GM19463 (cell line): Measurements from ENCODE around the gene EIF4E.
"Not testable (repeated sequence)": the region's sequence is repeated elsewhere in the genome, so short reads cannot be mapped to it uniquely, and the experiment has no call there.

Experiments used
- ATAC-seq: cut with Tn5 transposase; IDR thresholded peaks from one replicate; pipeline ENCODE4 v1.9.1; 2021; ENCODE audit warnings: mild to moderate bottlenecking, moderate library complexity; ENCODE audit not compliant: unreplicated experiment

The EIF4E gene

DNA sequence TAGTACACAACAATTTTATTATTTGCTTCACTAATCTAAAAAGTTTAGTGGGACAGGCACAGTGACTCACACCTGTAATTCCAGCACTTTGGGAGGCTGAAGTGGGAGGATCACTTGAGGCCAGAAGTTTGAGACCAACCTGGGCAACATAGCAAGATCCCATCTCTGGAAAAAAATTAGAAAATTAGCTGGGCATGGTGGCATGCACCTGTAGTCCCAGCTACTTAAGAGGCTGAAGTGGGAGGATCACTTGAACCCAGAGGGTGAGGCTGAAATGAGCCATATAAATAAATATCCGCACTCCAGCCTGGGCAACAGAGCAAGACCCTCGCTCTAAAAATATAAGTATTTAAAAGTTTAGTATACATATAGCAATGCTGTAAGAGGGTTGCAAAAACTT, 42.6 kb downstream of the EIF4E start:
- not testable (repeated sequence) for ATAC-seq

DNA sequence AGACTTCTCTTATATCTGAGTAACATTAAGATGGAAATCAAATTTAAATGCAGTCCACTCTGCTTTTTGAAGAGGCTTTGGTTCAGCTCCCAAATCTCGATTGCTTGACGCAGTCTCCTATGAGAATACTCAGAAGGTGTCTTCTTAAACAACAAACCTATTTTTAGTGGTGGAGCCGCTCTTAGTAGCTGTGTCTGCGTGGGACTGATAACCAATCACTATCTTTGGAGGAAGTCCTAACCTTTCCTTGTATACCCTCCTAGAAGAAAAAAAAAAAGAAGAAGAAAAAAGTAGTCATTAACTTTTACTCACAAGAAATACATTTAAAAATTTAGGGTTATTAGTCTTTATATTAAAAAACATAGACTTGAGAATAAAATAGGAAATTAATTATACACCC, 48.0 kb downstream of the EIF4E start:
- not testable (repeated sequence) for ATAC-seq

DNA sequence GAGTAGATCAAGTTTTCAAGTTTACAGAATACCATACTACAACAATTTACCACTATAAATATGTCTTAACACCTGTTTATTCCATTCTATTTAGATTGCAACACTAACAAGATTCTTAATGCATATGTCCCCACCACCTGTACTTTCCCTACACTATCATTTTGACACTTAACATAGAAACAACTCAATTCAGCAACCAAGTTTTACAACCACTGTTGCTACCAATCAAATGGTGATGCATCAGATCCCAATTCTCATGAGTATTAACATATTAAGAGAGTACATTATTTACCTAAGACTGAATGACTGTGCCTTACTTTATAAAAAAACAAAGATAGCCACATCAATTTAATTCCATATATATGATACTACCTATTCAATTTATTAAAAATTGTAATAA, 49.4 kb downstream of the EIF4E start:
- ATAC-seq = no peak

DNA sequence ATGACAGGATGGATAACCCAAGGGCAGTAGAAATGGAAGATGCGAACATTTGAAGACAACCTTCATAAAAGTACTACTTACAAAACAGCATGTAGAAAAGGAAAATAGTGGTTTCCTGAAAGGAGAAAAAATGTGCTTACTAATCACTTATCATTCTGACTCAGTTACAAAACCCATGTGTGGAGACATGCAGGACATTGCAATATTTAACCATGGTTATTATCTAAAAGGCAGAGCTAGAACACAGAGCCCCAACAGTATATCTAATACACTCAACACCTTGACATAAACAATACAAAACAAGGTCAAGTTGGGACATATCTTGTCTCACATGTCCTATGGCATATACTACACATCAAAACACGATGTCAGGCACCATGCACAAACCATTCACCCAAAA, 55.9 kb downstream of the EIF4E start:
- no peak for ATAC-seq

DNA sequence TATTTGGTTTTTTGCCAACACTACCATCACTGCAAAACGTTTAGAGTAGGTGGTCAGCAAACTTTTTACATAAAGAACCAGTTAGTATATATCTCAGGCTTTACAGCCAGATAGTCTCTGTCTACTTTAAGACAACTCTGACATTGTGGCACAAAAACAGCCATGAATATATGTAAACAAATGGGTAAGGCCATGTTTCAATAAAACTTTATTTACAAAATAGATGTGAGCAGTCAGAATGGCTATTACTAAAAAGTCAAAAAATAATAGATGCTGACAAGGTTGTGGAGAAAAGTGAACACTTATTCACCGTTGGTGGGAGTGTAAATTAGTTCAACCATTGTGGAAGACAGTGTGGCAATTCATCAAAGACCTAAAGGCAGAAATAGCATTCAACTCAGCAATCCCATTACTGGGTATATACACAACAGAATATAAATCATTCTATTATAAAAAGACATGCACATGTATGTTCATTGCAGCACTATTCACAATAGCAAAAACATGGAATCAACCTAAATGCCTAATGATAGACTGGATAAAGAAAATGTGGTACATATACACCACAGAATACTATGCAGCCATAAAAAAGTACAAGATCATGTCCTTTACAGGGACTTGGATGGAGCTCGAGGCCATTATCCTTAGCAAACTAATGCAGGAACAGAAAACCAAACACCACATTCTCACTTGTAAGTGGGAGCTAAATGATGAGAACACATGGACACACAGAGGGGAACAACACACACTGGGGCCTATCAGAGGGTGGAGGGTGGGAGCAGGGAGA, 56.6 kb downstream of the EIF4E start:
- ATAC-seq = not testable (repeated sequence)

DNA sequence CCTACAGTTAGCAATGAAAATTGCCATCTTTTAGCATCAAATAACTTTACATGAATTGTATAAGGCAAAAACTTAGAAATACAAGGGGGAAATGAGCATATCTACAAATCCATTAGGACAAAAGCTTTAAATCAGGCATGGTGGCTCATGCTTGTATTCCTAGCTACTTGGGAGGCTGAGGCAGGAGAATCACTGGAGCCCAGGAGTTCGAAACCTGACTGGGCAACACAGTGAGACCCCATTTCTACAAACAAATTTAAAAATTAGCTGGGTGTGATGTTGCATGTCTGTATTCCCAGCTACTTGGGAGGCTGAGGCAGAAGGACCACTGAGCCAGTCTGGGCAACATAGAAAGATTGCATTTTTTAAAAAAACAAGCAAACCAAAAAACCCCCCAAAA, 61.3 kb downstream of the EIF4E start:
- ATAC-seq = no peak

DNA sequence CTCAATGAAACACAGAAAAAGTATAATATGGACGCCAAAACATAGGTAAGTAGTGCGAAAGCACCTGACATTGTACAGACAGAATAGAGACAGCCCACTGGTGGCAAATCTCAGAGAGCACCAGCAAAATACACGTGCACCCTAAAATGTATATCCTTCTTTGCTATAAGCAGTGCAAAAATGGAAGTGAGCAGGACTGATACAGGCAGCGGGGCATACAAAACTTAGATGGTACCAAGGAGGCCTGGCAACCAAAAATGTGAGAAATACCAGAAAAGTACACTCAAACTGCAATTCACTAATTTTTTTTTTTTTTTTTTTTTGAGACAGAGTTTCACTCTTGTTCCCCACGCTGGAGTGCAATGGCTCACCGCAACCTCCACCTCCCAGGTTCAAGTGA, 63.9 kb downstream of the EIF4E start:
- no peak for ATAC-seq

DNA sequence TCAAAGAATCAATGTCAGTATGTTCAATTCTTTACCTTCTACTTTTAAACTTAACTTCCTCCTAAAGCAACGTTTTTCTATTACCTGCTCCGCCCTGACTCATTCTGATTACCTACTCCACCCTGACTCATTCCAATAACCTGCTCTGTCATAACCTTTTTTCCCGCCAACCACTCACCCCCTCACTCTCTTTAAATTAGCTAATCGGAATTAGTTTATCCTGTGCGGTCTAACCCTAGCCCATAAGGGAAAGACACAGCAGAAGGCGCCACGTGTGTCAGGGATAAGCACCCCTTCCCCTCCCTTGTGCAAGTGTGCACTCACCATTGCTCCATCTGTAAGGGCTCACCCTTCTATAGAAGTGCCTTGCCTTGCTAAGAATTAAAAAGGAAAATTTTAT, 64.4 kb downstream of the EIF4E start:
- no peak for ATAC-seq

DNA sequence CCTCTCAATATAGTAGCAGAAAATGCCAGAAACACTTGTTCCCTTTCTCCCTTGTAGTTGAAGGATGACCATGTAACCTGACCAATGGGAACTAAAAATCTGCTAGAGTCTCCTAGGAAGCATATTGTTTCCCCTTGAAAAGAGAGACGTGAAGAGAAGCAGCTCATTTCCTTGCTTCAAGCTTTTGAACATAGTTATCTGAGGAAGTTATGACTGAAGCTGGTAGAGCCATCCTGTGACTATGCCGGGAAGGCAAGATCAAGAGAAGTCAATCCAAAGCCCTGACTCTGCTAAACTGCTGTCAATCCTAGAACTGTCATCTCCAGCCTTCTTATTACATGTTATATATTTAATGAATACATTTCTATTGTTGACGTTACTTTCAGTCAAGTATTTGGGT, 66.6 kb downstream of the EIF4E start:
- no peak for ATAC-seq

DNA sequence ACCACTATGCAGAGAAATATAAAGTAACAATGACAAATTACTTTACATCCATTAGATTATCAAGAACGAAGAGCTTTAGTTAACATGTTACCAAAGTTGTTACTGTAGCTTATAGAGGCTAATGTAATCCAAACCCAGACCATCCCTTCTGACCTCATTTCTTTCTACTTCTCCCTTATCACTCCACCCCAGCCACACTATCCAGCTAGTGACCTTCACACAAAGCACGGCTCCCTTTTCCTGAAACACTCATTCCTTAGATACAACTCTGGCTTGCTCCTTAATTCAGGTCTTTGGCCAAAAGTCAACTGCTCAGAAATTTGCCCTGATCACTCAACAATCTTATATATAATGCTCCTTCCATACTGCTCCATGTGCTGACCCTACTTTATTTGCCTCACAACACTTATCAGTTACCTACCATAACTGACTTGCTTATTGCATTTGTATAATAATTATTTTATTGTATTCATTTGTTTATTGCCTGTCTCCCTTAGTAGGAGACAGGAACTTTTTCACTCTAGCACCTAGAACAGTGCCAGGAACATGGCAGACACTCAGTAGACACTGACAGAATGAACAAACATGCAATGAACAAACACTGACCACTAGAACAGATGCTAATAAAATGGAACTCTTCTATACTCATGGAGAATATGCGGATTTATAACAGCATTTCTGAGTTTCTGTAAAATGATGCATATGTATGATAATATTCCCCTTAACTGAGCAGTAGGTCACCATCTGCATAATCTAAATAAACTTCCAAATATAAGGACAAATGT, 67.6 kb downstream of the EIF4E start:
- ATAC-seq = no peak

DNA sequence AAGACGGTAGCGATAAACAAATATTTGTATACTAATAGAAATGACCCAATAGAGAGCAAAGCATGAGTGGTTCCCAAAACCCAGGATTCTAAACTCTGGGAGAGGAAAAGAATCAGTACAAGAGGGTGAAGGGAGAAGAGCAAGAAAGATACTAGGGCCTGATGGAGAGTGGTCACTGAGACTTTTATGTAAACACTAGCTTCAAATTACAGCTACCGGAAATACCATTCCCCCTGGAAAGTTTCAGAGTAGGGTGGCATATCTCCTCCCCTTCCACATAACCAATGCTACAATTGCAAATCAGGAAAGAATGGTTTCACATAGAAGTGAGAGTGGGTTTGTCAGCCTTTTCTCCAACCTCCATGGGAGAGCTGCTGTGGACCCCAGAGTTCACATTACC, 77.1 kb downstream of the EIF4E start:
- no peak for ATAC-seq

DNA sequence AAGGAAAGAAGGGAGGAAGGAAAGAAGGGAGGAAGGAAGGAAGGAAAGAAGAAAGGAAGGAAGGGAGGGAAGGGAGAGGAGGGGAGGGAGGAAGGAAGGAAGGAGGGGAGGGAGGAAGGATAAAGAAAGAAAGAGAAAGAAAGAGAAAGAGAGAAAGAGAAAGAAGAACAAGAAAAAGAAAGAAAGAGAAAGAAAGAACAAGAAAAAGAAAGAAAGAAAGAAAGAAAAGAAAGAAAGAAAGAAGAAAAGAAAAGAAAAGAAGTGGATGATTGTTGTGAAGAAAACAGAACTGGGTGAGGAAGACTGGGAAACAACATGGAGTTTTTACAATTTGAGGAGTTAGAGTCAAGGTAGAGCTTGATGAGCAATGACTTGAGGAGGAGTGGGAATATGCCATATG, 78.0 kb downstream of the EIF4E start:
- no peak for ATAC-seq

DNA sequence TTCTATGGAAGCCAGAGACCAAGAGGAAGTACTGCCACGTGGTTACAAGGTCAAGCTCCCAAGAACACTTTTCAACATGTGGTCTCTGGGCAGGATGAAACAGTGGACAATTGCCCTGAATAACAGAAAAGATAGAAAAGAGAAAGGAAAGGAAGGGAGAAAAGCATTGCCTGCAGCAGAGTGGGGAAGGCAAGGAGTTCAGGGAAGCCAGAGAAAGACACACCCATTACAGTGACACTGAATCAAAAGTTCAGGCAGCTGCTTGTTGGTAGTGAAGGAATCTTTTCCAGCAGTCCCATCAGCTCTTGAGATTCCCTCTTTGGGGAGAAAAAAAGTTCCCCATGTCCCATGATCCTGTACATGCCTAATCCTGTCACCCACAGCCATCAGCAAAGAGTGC, 80.5 kb downstream of the EIF4E start:
- ATAC-seq = no peak

DNA sequence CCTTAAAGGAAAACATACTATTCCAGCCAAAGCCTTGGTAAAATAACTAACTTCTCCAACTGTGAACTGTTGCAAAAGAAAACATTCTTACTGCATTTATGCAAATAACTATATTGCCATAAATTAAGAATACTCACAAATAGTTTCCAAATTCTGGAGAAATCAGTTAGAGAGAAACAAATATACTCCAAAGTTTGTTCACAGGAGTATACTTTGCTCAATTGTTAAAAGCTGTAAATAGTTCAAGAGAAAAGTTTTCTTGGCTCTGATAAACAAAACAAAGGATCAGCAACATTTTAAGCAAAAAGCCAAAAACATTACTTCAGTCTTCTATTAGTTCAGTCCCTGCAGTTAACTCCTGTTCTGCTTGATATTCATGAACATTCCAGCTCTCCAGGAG, 83.0 kb downstream of the EIF4E start:
- ATAC-seq = no peak

DNA sequence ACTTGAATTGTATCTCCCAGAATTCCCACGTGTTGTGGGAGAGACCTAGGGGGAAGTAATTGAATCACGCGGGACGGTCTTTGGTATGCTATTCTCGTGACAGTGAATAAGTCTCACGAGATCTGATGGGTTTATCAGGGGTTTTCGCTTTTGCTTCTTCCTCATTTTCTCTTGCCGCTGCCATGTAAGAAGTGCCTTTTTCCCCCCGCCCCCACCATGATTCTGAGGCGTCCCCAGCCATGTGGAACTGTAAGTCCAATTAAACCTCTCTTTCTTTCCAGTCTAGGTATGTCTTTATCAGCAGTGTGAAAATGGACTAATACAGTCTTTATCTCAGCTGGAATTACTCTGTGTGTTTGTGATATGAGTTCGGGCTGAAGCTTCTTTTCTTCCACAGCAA, 86.0 kb downstream of the EIF4E start:
- not testable (repeated sequence) for ATAC-seq

DNA sequence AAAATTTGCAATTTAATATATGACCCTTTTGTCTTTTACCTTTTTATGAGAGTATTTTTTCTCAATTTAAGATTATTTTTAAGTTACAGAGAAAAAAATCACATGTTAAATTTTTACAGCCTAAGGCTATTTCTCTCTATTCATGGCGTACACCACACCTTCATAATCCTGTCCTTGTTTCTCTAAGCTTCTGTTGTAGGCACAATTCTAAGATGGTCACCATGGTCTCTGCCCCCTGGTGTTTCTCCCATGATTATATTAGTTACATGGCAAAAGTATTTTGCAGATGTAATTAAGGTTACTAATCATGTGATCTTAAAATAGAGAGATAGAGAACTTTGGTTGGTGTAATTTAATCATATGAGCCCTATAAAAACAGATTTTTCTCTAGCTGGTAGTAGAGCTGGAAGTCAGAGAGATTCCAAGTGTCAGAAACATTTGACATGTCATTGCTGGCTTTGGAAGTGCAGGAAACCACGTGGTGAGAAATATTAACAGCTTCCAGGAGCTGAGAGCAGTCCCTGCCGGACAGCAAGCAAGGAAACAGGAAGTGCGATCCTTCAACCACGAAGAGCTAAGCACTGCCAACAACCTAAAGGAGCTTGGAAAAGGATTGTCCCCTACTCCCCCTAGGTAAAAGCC, 89.8 kb downstream of the EIF4E start:
- no peak for ATAC-seq

DNA sequence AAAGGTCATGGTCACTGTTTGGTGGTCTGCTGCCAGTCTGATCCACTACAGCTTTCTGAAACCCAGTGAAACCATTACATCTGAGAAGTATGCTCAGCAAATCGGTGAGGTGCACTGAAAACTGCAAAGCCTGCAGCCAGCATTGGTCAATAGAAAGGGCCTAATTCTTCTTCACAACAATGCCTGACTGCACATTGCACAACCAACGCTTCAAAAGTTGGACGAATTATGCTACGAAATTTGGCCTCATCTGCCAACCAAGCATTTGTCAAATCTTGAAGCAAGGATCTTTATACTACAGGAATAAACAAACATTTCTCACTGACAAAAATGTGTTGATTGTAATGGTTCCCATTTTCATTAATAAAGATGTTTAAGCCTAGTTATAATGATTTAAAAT, 90.4 kb downstream of the EIF4E start:
- no peak for ATAC-seq

DNA sequence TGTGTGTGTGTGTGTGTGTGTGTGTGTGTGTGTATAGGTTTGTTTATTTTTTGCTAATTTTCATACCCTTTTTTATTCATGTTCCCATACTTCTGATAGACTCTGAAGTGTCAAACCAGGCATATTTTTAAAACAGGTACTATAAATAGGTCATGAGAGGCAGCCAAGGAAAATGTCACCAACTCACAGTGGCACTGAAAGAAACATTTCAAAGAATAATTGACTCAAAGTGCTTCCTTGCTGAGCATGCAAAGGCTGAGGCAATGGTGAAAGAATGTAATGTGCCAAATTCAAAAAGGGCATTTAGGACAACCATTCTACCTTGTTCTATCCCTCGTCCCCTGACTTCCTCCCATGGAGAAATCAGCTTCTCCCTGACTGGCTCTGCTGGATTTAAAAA, 95.5 kb downstream of the EIF4E start:
- no peak for ATAC-seq

DNA sequence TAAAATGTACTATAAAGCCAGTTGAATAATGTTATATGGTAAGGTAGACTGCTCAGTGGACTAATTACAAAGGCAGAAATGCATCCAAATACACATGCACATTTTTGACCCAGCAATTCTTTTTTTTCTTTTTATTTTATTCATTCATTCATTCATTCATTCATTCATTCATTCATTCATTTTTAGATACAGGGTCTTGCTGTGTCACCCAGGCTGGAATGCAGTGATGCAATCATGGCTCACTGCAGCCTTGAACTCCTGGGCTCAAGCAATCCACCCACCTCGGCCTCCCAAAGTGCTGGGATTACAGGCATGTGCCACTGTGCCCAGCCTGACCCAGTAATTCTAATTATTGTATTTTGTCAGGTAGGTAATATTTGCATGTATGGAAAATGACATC, 97.9 kb downstream of the EIF4E start:
- not testable (repeated sequence) for ATAC-seq
